Gastrocnemius medialis (tissue), 4 donors: ENCODE measurements around the gene MDM1. TPM values are rescaled to one million over a fixed set of nuclear protein-coding genes. Genes with fewer than 3 reads are reported as not detected.

ENCODE experiments used
- ATAC-seq, 2 donors: fragments of 150-250 bp; one replicate each; pipeline ENCODE4 v1.9.1; 2016
- DNase-seq, 2 donors: peaks; one replicate each; pipeline ENCODE4 v3.0.0-alpha.2; 2019
- H3K27ac ChIP-seq, 4 donors: fragments of 200-600 bp; sonication (generic); 1 replicate in 1 of 4; 2 replicates in 3 of 4; pipeline ENCODE4 v1.5.1; 2016 to 2018; ENCODE audit warnings: mild to moderate bottlenecking in 2 of 4, moderate library complexity in 1 of 4
- H3K27me3 ChIP-seq, 3 donors: fragments of 200-600 bp; sonication (generic) in 2 of 3; 1 replicate in 1 of 3; 2 replicates in 2 of 3; pipeline versions ENCODE4 v1.5.1 to v1.6.0; 2016 to 2019; ENCODE audit warnings: mild to moderate bottlenecking in 1 of 3, moderate library complexity in 1 of 3
- H3K36me3 ChIP-seq, 2 donors: fragments of 200-600 bp; sonication (generic) in 1 of 2; one replicate each; pipeline ENCODE4 v1.5.1; 2017 to 2018
- H3K4me1 ChIP-seq, 2 donors: fragments of 200-600 bp; sonication (generic) in 1 of 2; one replicate each; pipeline ENCODE4 v1.5.1; 2016 to 2017; ENCODE audit warnings: mild to moderate bottlenecking in 2 of 2
- H3K4me3 ChIP-seq, 4 donors: fragments of 200-600 bp; sonication (generic) in 3 of 4; 1 replicate in 1 of 4; 2 replicates in 3 of 4; pipeline ENCODE4 v1.5.1; 2016 to 2019; ENCODE audit warnings: mild to moderate bottlenecking in 2 of 4
- H3K9me3 ChIP-seq, 3 donors: fragments of 200-600 bp; sonication (generic) in 2 of 3; 1 replicate in 1 of 3; 2 replicates in 2 of 3; pipeline ENCODE4 v1.5.1; 2016 to 2019
- POLR2A ChIP-seq, 2 donors: fragments of 450-650 bp; IDR thresholded peaks; one replicate each; pipeline ENCODE4 v1.6.1; 2017; ENCODE audit warnings: antibody characterized with exemption in 2 of 2, mild to moderate bottlenecking in 2 of 2, moderate library complexity in 2 of 2
- in situ Hi-C, 4 donors: fragments of 200-750 bp; cut with MboI; loops; one replicate each; pipeline versions ENCODE4 v1.15.0 to v1.8.0; 2017; ENCODE audit warnings: low sequenced_read_pairs in 4 of 4
- intact Hi-C: fragments of 100-400 bp; cut with DNase I; formaldehyde crosslinking; loops from one replicate; pipeline ENCODE4 v1.15.1; 2023; ENCODE audit warnings: low total_unique reads
- total RNA-seq, 4 donors: library from RNA; depleted of rRNA; stranded (reverse); fragments of >200 nt; gene quantifications; one replicate each; pipeline versions ENCODE4 v1.1.0 to v1.2.3, GENCODE V29; 2016
- TF ChIP-seq, protein P1 (sequence below), 5 experiments: fragments of 450-650 bp in 3 of 5; fragments of 200-600 bp in 2 of 5; sonication (generic) in 2 of 5; IDR thresholded peaks in 4 of 5; conservative IDR thresholded peaks in 1 of 5; 1 replicate in 4 of 5; 2 replicates in 1 of 5; pipeline ENCODE4 v1.5.1; 2016 to 2019; ENCODE audit warnings: antibody characterized with exemption in 5 of 5, mild to moderate bottlenecking in 3 of 5, moderate library complexity in 3 of 5

Gene MDM1
- total RNA-seq, 4 donors from 2014 or later = 1.6 to 6.8 (median 3.4) TPM

DNA sequence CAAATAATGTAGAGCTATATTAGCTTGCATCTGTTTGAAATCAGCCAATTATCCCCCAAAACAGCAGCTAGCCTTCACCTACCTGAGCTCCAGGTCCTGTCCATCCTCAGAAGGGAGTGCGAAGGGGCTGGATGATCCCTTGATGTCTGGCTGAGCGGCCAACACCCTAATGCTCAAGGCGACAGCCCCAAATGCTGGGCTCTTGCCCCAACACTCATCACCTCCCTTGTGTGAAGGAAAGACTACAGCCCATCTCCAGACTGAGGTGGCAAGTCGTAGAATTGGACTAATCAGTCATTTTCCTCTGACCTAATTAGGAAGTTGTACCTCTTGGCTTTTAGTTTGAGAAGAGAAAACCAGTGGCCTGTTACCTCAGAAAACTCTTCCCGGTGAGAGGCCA, 16.3 kb upstream of the MDM1 start:
- Histone ChIP-seq H3K36me3 (no peaks in the 10 kb centered on the region), H3K4me3 (no peak overlapping the region), H3K9me3 (no peaks in the 10 kb centered on the region), H3K27me3 (peaks cover 0 to 3% (median 0%) of the 10 kb centered on the region in 3 donors), H3K4me1 (peaks cover 0 to 3% of the 10 kb centered on the region in 2 donors), H3K27ac (no peak overlapping the region)
- no peak for TF ChIP-seq POLR2A (IDR thresholded peaks at IDR 0.05)
- TF ChIP-seq, protein P1, sequence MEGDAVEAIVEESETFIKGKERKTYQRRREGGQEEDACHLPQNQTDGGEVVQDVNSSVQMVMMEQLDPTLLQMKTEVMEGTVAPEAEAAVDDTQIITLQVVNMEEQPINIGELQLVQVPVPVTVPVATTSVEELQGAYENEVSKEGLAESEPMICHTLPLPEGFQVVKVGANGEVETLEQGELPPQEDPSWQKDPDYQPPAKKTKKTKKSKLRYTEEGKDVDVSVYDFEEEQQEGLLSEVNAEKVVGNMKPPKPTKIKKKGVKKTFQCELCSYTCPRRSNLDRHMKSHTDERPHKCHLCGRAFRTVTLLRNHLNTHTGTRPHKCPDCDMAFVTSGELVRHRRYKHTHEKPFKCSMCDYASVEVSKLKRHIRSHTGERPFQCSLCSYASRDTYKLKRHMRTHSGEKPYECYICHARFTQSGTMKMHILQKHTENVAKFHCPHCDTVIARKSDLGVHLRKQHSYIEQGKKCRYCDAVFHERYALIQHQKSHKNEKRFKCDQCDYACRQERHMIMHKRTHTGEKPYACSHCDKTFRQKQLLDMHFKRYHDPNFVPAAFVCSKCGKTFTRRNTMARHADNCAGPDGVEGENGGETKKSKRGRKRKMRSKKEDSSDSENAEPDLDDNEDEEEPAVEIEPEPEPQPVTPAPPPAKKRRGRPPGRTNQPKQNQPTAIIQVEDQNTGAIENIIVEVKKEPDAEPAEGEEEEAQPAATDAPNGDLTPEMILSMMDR (IDR thresholded peaks at IDR 0.05 in 4 of 5, conservative IDR thresholded peaks at IDR 0.05 in 1 of 5) = no peak
- DNase-seq (no peak), ATAC-seq (no peak)
- intact Hi-C loops = no loop called here
- in situ Hi-C loops = no loop called here

DNA sequence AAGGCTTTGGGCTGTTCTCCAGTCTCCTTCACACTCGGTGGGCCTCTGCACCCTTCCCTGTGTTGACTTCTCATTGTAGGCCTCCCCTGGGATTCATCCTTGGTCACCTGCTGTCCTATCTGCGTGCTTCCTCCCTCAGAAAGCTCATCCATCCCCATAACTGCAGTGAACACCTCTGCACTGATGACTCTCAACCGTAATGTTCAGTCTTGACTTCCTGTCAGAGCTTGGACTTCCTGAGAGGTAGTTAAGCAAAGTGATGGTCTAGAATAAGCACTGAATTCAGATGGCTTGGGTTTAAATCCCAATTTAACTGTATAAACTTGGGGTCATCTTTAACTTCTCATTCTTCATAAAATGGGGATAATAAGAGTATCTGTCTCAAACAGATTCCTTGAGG, 13.6 kb upstream of the MDM1 start:
- in situ Hi-C loops = no loop called here
- no peak for TF ChIP-seq POLR2A (IDR thresholded peaks at IDR 0.05)
- TF ChIP-seq, protein P1 (IDR thresholded peaks at IDR 0.05 in 4 of 5, conservative IDR thresholded peaks at IDR 0.05 in 1 of 5) = no peak

DNA sequence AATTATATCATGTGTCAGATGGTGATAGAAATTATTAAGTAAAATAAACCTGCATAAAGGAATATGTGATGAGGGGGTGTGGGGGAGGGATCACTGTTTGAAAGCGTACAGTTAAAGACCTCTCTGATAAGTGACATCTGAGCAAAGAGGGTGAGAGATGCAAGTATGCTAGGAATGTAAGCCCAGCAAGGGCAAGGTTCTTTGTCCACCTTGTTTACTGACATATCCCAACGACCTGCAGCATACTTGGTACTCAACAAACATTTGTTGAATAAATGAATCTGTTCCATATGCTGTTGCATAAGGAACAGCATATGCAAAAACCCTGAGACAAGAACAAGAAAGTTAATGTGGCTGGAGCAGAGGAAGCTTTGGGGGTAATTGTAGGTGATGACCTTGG, 12.0 kb upstream of the MDM1 start:
- Histone ChIP-seq H3K27ac (no peak overlapping the region), H3K4me1 (no peaks in the 10 kb centered on the region), H3K36me3 (no peaks in the 10 kb centered on the region), H3K4me3 (no peak overlapping the region), H3K9me3 (no peaks in the 10 kb centered on the region), H3K27me3 (peaks cover 0 to 4% (median 3%) of the 10 kb centered on the region in 3 donors)
- intact Hi-C loops (no loop called here), in situ Hi-C loops (no loop called here)
- TF ChIP-seq, protein P1 (IDR thresholded peaks at IDR 0.05 in 4 of 5, conservative IDR thresholded peaks at IDR 0.05 in 1 of 5) = no peak
- TF ChIP-seq POLR2A (IDR thresholded peaks at IDR 0.05) = no peak
- ATAC-seq (no peak), DNase-seq (no peak)

More for the DNA sequence above, 13.6 kb upstream of the MDM1 start:
- ATAC-seq (no peak), DNase-seq (no peak)
- H3K36me3 ChIP-seq = no peaks in the 10 kb centered on the region
- peaks cover 0 to 4% (median 3%) of the 10 kb centered on the region in 3 donors for H3K27me3 ChIP-seq
- intact Hi-C loops = no loop called here
- no peak overlapping the region for H3K27ac ChIP-seq
- peaks cover 0 to 3% of the 10 kb centered on the region in 2 donors for H3K4me1 ChIP-seq
- no peak overlapping the region for H3K4me3 ChIP-seq
- H3K9me3 ChIP-seq = no peaks in the 10 kb centered on the region

DNA sequence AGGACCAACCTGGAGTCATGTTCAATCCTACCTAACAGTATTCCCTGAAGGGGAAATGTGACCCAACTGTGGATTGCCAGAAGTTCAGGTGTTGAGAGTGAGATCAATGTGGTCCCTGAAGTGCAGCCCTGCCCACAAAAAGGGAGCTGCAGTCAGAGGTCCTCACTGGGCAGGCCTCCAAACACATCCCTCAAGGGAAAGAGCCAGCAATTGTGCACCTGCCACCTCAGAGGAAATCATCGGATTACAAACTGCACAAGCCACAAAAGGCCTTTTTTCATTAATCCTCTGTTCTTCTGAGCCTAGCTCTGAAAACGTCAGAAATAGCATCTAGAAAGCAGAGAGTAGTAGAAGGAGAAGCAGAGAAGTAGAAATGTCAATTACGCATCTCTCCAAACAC, 10.8 kb upstream of the MDM1 start:
- intact Hi-C loops = no loop called here
- TF ChIP-seq POLR2A (IDR thresholded peaks at IDR 0.05) = no peak
- TF ChIP-seq, protein P1 (IDR thresholded peaks at IDR 0.05 in 4 of 5, conservative IDR thresholded peaks at IDR 0.05 in 1 of 5) = no peak
- DNase-seq (no peak), ATAC-seq (no peak)
- Histone ChIP-seq H3K9me3 (no peaks in the 10 kb centered on the region), H3K4me1 (no peaks in the 10 kb centered on the region), H3K27me3 (peaks cover 0 to 4% (median 3%) of the 10 kb centered on the region in 3 donors), H3K27ac (no peak overlapping the region), H3K4me3 (no peak overlapping the region), H3K36me3 (no peaks in the 10 kb centered on the region)
- in situ Hi-C loops = no loop called here

DNA sequence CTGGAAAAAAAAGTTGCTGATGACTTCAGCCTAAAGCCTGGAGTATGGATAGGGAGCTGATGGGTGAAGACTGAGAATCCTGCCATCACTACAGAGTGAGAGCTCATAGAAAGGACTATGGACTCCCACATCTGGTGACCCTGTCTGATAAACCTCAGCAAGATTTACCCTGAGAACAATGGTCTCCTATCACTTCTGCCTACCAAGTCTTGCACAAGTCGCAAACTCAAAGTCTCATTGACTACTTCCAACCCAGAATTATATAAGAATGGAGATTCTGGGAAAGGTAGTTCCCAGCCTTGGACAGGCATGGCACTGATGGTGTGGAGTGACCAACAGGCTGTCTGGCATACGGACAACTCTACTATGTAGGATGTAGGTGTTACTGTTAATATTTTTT, 9.7 kb upstream of the MDM1 start:
- Histone ChIP-seq H3K4me1 (no peaks in the 10 kb centered on the region), H3K27me3 (peaks cover 0 to 4% (median 3%) of the 10 kb centered on the region in 3 donors), H3K36me3 (no peaks in the 10 kb centered on the region), H3K27ac (no peak overlapping the region), H3K4me3 (no peak overlapping the region), H3K9me3 (no peaks in the 10 kb centered on the region)
- intact Hi-C loops = no loop called here
- DNase-seq (no peak), ATAC-seq (no peak)
- in situ Hi-C loops = no loop called here
- TF ChIP-seq POLR2A (IDR thresholded peaks at IDR 0.05) = no peak
- TF ChIP-seq, protein P1 (IDR thresholded peaks at IDR 0.05 in 4 of 5, conservative IDR thresholded peaks at IDR 0.05 in 1 of 5) = no peak
